HepG2 (cell line): ENCODE measurements around the gene SMLR1. TPM values are rescaled to one million over a fixed set of nuclear protein-coding genes. Genes with fewer than 3 reads are reported as not detected.

Experiments used
- CHD4 ChIP-seq: fragments of 200-600 bp; sonication (generic); IDR thresholded peaks from 2 replicates; pipeline ENCODE4 v1.7.0; 2017; ENCODE audit warnings: mild to moderate bottlenecking, low read length, borderline replicate concordance
- HDAC1 ChIP-seq: sonication (generic); formaldehyde crosslinking; IDR thresholded peaks from 2 replicates; pipeline ENCODE4 v1.5.1; 2020; ENCODE audit warnings: mild to moderate bottlenecking, missing genetic modification reagents
- HNF4G ChIP-seq, 2 experiments: sonication (generic) in 1 of 2; formaldehyde crosslinking in 1 of 2; IDR thresholded peaks; 2 replicates each; pipeline versions ENCODE4 v1.4.0 to v1.6.1; 2011 to 2020; ENCODE audit warnings: borderline replicate concordance in 2 of 2, low read depth in 2 of 2, mild to moderate bottlenecking in 2 of 2, low read length in 1 of 2, missing genetic modification reagents in 1 of 2, moderate library complexity in 1 of 2
- MATR3 ChIP-seq: sonication (generic); formaldehyde crosslinking; IDR thresholded peaks from 2 replicates; pipeline ENCODE4 v1.4.0; 2020; ENCODE audit warnings: missing genetic modification reagents
- MYNN ChIP-seq: sonication (generic); formaldehyde crosslinking; IDR thresholded peaks from 2 replicates; pipeline ENCODE4 v1.4.0; 2020; ENCODE audit warnings: mild to moderate bottlenecking, low read depth, missing genetic modification reagents
- NR2F2 ChIP-seq: IDR thresholded peaks from 2 replicates; pipeline ENCODE4 v1.6.1; 2012; ENCODE audit warnings: low read depth, inconsistent platforms, borderline replicate concordance
- PAX8 ChIP-seq: sonication (generic); formaldehyde crosslinking; IDR thresholded peaks from 2 replicates; pipeline ENCODE4 v1.8.0; 2022; ENCODE audit warnings: mild to moderate bottlenecking, missing genetic modification reagents, borderline replicate concordance
- SATB2 ChIP-seq: sonication (generic); formaldehyde crosslinking; IDR thresholded peaks from 2 replicates; pipeline ENCODE4 v1.5.0; 2020; ENCODE audit warnings: missing genetic modification reagents
- SIX1 ChIP-seq: sonication (generic); formaldehyde crosslinking; IDR thresholded peaks from 2 replicates; pipeline ENCODE4 v1.4.0; 2020; ENCODE audit warnings: missing genetic modification reagents, borderline replicate concordance
- SPEN ChIP-seq: sonication (generic); formaldehyde crosslinking; IDR thresholded peaks from 2 replicates; pipeline ENCODE4 v1.5.1; 2020; ENCODE audit warnings: low read depth, mild to moderate bottlenecking, missing genetic modification reagents
- TBX3 ChIP-seq: fragments of 450-650 bp; IDR thresholded peaks from 2 replicates; pipeline ENCODE4 v1.6.1; 2017; ENCODE audit warnings: antibody characterized with exemption, mild to moderate bottlenecking, inconsistent platforms, borderline replicate concordance
- U2AF1 ChIP-seq: fragments of 200-400 bp; formaldehyde crosslinking; optimal IDR thresholded peaks from 2 replicates; pipeline ENCODE3; 2017; ENCODE audit warnings: mild to moderate bottlenecking, low read depth, low read length
- ZEB1 ChIP-seq: IDR thresholded peaks from 2 replicates; pipeline ENCODE4 v1.6.1; 2012; ENCODE audit warnings: mild to moderate bottlenecking, low read depth, inconsistent platforms; ENCODE audit not compliant: insufficient replicate concordance
- ZFP90 ChIP-seq: sonication (generic); formaldehyde crosslinking; IDR thresholded peaks from 2 replicates; pipeline ENCODE4 v1.8.0; 2022; ENCODE audit warnings: missing genetic modification reagents, mild to moderate bottlenecking, inconsistent platforms, borderline replicate concordance
- ZNF180 ChIP-seq: sonication (generic); formaldehyde crosslinking; IDR thresholded peaks from 2 replicates; pipeline ENCODE4 v1.4.0; 2020; ENCODE audit warnings: low read depth, missing genetic modification reagents, borderline replicate concordance
- ZNF253 ChIP-seq: sonication (generic); formaldehyde crosslinking; IDR thresholded peaks from 2 replicates; pipeline ENCODE4 v1.8.0; 2022; ENCODE audit warnings: mild to moderate bottlenecking, missing genetic modification reagents, borderline replicate concordance
- ZNF263 ChIP-seq: sonication (generic); formaldehyde crosslinking; IDR thresholded peaks from 2 replicates; pipeline ENCODE4 v1.4.0; 2020; ENCODE audit warnings: missing genetic modification reagents
- ZNF274 ChIP-seq: sonication (generic); formaldehyde crosslinking; IDR thresholded peaks from 2 replicates; pipeline ENCODE4 v1.5.1; 2020; ENCODE audit warnings: mild to moderate bottlenecking, missing genetic modification reagents
- ZNF333 ChIP-seq: sonication (generic); formaldehyde crosslinking; IDR thresholded peaks from 2 replicates; pipeline ENCODE4 v1.4.0; 2020; ENCODE audit warnings: mild to moderate bottlenecking, missing genetic modification reagents, borderline replicate concordance
- ZNF616 ChIP-seq: sonication (generic); formaldehyde crosslinking; IDR thresholded peaks from 2 replicates; pipeline ENCODE4 v1.5.0; 2020; ENCODE audit warnings: low read depth, mild to moderate bottlenecking, missing genetic modification reagents
- polyA plus RNA-seq, 8 experiments: library from polyadenylated mRNA; depleted of rRNA in 3 of 8; stranded (reverse) in 7 of 8; unstranded in 1 of 8; fragments of >200 nt; fragmentation: Illumina TruSeq in 4 of 8; extraction: Trizol in 4 of 8; gene quantifications; 2 replicates each; pipeline versions ENCODE4 v1.2.1 to v1.2.3, GENCODE V29; 2011 to 2016; ENCODE audit warnings: low read depth in 4 of 8, missing spikeins in 1 of 8, mixed read lengths in 1 of 8; ENCODE audit not compliant: insufficient read depth in 1 of 8
- total RNA-seq, 5 experiments: library from RNA; depleted of rRNA; stranded (reverse); fragments of >200 nt; fragmentation: Illumina TruSeq; extraction: Trizol; gene quantifications; 2 replicates each; pipeline ENCODE4 v1.2.3, GENCODE V29; 2016; ENCODE audit warnings: low read depth in 1 of 5
- TF ChIP-seq, protein P1 (sequence below), 2 experiments: sonication (generic) in 1 of 2; formaldehyde crosslinking in 1 of 2; IDR thresholded peaks; 2 replicates each; pipeline versions ENCODE4 v1.4.0 to v1.6.1; 2018 to 2020; ENCODE audit warnings: missing genetic modification reagents in 2 of 2, borderline replicate concordance in 1 of 2, low read depth in 1 of 2, mild to moderate bottlenecking in 1 of 2, missing biosample characterization in 1 of 2
- TF ChIP-seq, protein P2 (sequence below): sonication (generic); formaldehyde crosslinking; IDR thresholded peaks from 2 replicates; pipeline ENCODE4 v1.8.0; 2022; ENCODE audit warnings: mild to moderate bottlenecking, missing genetic modification reagents; ENCODE audit not compliant: insufficient replicate concordance
- TF ChIP-seq, protein P3 (sequence below): sonication (generic); formaldehyde crosslinking; IDR thresholded peaks from 2 replicates; pipeline ENCODE4 v1.8.1; 2023; ENCODE audit warnings: mild to moderate bottlenecking, missing genetic modification reagents, borderline replicate concordance

Gene SMLR1
- total and polyA plus RNA-seq, 2 of the 13 experiments (the other 11 are each of a cell fraction or from before 2014, with no cell fraction given): 41.8 to 104 TPM

DNA sequence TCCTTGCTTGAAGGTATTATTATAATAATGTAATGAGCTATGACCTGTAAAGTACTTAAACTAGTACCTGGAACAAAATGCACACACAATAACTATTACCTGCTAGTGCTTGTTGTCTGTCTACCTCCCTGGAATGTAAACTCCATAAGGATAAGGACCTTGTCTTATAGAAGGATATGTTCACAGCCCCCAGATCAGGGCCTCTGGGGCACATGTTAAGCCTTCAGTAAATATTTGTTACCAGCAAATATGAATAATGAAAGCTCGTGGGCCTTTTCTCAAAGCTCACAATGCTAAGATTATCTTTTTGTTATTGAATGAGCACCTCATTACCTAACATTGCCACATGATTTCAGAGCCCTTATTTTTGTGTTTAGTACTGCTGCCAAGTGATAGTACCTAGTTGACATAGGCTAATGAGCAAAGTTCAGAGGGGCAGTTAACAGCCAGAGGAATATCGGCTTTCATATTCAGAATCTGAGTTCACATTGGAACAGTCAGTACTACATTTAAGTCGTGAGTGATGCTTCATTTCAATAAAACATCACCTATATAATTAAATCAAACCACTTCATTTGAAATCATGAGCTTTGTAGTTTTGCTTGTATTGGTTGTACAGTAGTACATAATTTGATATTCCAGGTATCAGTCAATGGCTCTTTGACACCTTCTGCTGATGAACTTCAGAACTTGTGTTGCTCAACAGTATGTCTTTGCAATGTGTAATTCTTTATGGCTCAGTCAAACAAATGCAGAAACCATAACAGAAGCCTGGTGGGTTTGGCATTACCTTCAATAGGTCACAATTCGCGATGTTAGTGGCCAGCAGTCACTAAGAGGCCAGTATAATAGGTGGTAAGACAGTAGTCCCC lies 11.8 kb upstream of the SMLR1 start (continued):
- TF ChIP-seq PAX8 (CRISPR knock-in tag) (no peak), SATB2 (no peak), SIX1 (CRISPR knock-in tag) (peak; percentile 97), HDAC1 (peak; percentile 94), ZNF616 (CRISPR knock-in tag) (no peak), ZNF274 (CRISPR knock-in tag) (no peak), ZFP90 (CRISPR knock-in tag) (no peak), ZNF333 (CRISPR knock-in tag) (no peak), TBX3 (peak; percentile 97), ZEB1 (peak; percentile 62), ZNF253 (CRISPR knock-in tag) (no peak), U2AF1 (no peak), NR2F2 (peak; percentile 96), ZNF263 (CRISPR knock-in tag) (no peak), MYNN (CRISPR knock-in tag) (no peak), ZNF180 (CRISPR knock-in tag) (no peak), MATR3 (CRISPR knock-in tag) (no peak), CHD4 (peak; percentile 83), HNF4G (IDR thresholded peaks at IDR 0.05; ENCODE audit: borderline replicate concordance, low read depth, low read length) (peak; percentile 86), HNF4G (CRISPR knock-in tag; IDR thresholded peaks at IDR 0.05; ENCODE audit: borderline replicate concordance, low read depth) (0 out of 2 replicates have a peak, but pooled peaks have one; percentile 41), SPEN (no peak)
- TF ChIP-seq, protein P1, sequence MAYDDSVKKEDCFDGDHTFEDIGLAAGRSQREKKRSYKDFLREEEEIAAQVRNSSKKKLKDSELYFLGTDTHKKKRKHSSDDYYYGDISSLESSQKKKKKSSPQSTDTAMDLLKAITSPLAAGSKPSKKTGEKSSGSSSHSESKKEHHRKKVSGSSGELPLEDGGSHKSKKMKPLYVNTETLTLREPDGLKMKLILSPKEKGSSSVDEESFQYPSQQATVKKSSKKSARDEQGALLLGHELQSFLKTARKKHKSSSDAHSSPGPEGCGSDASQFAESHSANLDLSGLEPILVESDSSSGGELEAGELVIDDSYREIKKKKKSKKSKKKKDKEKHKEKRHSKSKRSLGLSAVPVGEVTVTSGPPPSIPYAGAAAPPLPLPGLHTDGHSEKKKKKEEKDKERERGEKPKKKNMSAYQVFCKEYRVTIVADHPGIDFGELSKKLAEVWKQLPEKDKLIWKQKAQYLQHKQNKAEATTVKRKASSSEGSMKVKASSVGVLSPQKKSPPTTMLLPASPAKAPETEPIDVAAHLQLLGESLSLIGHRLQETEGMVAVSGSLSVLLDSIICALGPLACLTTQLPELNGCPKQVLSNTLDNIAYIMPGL (CRISPR knock-in tag; IDR thresholded peaks at IDR 0.05; ENCODE audit: borderline replicate concordance in 1 of 2, low read depth in 1 of 2): peak in 1 of 2 experiments; percentile 12; a peak in 1 of 4 replicates
- TF ChIP-seq, protein P2, sequence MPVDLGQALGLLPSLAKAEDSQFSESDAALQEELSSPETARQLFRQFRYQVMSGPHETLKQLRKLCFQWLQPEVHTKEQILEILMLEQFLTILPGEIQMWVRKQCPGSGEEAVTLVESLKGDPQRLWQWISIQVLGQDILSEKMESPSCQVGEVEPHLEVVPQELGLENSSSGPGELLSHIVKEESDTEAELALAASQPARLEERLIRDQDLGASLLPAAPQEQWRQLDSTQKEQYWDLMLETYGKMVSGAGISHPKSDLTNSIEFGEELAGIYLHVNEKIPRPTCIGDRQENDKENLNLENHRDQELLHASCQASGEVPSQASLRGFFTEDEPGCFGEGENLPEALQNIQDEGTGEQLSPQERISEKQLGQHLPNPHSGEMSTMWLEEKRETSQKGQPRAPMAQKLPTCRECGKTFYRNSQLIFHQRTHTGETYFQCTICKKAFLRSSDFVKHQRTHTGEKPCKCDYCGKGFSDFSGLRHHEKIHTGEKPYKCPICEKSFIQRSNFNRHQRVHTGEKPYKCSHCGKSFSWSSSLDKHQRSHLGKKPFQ (CRISPR knock-in tag): no peak
- TF ChIP-seq, protein P3, sequence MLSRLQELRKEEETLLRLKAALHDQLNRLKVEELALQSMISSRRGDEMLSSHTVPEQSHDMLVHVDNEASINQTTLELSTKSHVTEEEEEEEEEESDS (CRISPR knock-in tag): no peak
